Motor neuron (in vitro differentiated cells): ENCODE data around the gene MBNL2. TPM values are rescaled to one million over a fixed set of nuclear protein-coding genes. Genes with fewer than 3 reads are reported as not detected.

ENCODE experiments used
- ATAC-seq, 8 experiments: fragments of 200-7000 bp; cut with Tn5 transposase; replicated peaks in 6 of 8; 2 replicates each; pipeline ENCODE4 v1.8.0; 2021; ENCODE audit warnings: mild to moderate bottlenecking in 8 of 8, moderate library complexity in 8 of 8
- H3K27ac ChIP-seq, 2 donors: fragments of 250-450 bp; sonication (Bioruptor Pico); 2 replicates each; pipeline ENCODE4 v1.9.0; 2021; ENCODE audit warnings: antibody characterized with exemption in 2 of 2, mild to moderate bottlenecking in 2 of 2, moderate library complexity in 1 of 2
- H3K4me1 ChIP-seq, 2 donors: fragments of 250-450 bp; sonication (Bioruptor Pico); replicated peaks in 1 of 2; 2 replicates each; pipeline ENCODE4 v1.6.1; 2021; ENCODE audit warnings: antibody characterized with exemption in 2 of 2, mild to moderate bottlenecking in 2 of 2, moderate library complexity in 1 of 2
- H3K4me3 ChIP-seq, 5 donors: fragments of 250-450 bp; sonication (Bioruptor Pico); 2 replicates each; pipeline ENCODE4 v1.9.0; 2021; ENCODE audit warnings: antibody characterized with exemption in 5 of 5, mild to moderate bottlenecking in 5 of 5, moderate library complexity in 4 of 5
- WGBS, 10 experiments: fragments of 450-650 bp; shearing (Covaris generic); methylation state at CpG; one replicate each; pipeline ENCODE4 v1.0.0; 2022; 5-methylcytosine and 5-hydroxymethylcytosine counted together
- in situ Hi-C, 9 experiments: fragments of 400-800 bp; cut with MboI; loops; one replicate each; pipeline ENCODE4 v1.15.0; 2021; ENCODE audit warnings: low sequenced_read_pairs in 9 of 9, low pct_unique_long_range_greater_than_20kb in 2 of 9; ENCODE audit not compliant: unreplicated experiment in 9 of 9
- total RNA-seq, 8 experiments: library from RNA; unstranded; fragments of 300-600 nt; gene quantifications; 2 replicates each; pipeline versions ENCODE4 v1.2.3 to v1.2.4, GENCODE V29; 2022

Gene MBNL2
- total RNA-seq, 8 experiments from 2014 or later = 6.9 to 317 (median 54.7) TPM

GRCh38 chr13:97325738-97326137 lies 103.6 kb downstream of the MBNL2 start:
- Histone ChIP-seq H3K4me3 (no peak overlapping the region), H3K27ac (no peak overlapping the region), H3K4me1 (peaks cover 0 to 4% of the 10 kb centered on the region in 2 donors)
- no peak for ATAC-seq
- in situ Hi-C loops = loop anchor here in 2 of 9 experiments (25.0 kb wide), 1 partner anchor 213 kb away; no protein-coding TSS in a partner anchor

- ATAC-seq = no peak
- in situ Hi-C loops = loop anchor here in 2 of 9 experiments (25.0 kb wide), 1 partner anchor 215 kb away; no protein-coding TSS in a partner anchor
- H3K27ac ChIP-seq = no peak overlapping the region
These were observed 105.0 kb downstream of the MBNL2 start for GRCh38 chr13:97327086-97327485.

GRCh38 chr13:97327506-97328221 lies 105.5 kb downstream of the MBNL2 start:
- Histone ChIP-seq H3K27ac (no peak overlapping the region), H3K4me3 (no peak overlapping the region), H3K4me1 (peaks cover 0 to 4% of the 10 kb centered on the region in 2 donors)
- in situ Hi-C loops = loop anchor here in 2 of 9 experiments (25.0 kb wide), 1 partner anchor 215 kb away; no protein-coding TSS in a partner anchor
- WGBS, 10 experiments = 50 to 100% (median 84%) methylated on average over 1 to 4 of the region's 4 CpGs
- ATAC-seq = no peak

More at GRCh38 chr13:97327086-97327485, 105.0 kb downstream of the MBNL2 start:
- WGBS, 10 experiments = 80 to 96% (median 90%) methylated on average over 1 to 6 of the region's 6 CpGs; no CpG with 5 or more reads in 1 of the 10 experiments
- Histone ChIP-seq H3K4me1 (peaks cover 0 to 4% of the 10 kb centered on the region in 2 donors), H3K4me3 (no peak overlapping the region)

GRCh38 chr13:97328222-97328790 lies 106.2 kb downstream of the MBNL2 start:
- in situ Hi-C loops = loop anchor here in 2 of 9 experiments (25.0 kb wide), 1 partner anchor 216 kb away; no protein-coding TSS in a partner anchor
- peak in 4 of 8 experiments; percentile 32 to 46 (median 38) for ATAC-seq
- H3K27ac ChIP-seq = peak overlapping the region in 1 of 2 donors; percentile 32
- WGBS, 10 experiments = 51 to 97% (median 66%) methylated on average over 2 to 10 of the region's 12 CpGs
- no peak overlapping the region for H3K4me3 ChIP-seq
- H3K4me1 ChIP-seq = peaks cover 0 to 4% of the 10 kb centered on the region in 2 donors

GRCh38 chr13:97329331-97329730 lies 107.2 kb downstream of the MBNL2 start:
- Histone ChIP-seq H3K4me3 (no peak overlapping the region), H3K4me1 (peaks cover 3 to 4% of the 10 kb centered on the region in 2 donors), H3K27ac (no peak overlapping the region)
- WGBS, 10 experiments = 20 to 100% (median 85%) methylated on average over 1 to 4 of the region's 4 CpGs; no CpG with 5 or more reads in 1 of the 10 experiments
- in situ Hi-C loops = loop anchor here in 2 of 9 experiments (25.0 kb wide), 1 partner anchor 217 kb away; no protein-coding TSS in a partner anchor
- ATAC-seq = no peak

GRCh38 chr13:97330448-97330847 lies 108.3 kb downstream of the MBNL2 start:
- ATAC-seq = no peak
- H3K4me1 ChIP-seq = peaks cover 8 to 12% of the 10 kb centered on the region in 2 donors
- in situ Hi-C loops = loop anchor here in 2 of 9 experiments (25.0 kb wide), 1 partner anchor 218 kb away; no protein-coding TSS in a partner anchor
- H3K4me3 ChIP-seq = no peak overlapping the region
- no peak overlapping the region for H3K27ac ChIP-seq
- WGBS, 10 experiments = 93 to 100% (median 100%) methylated on average over 2 of the region's 2 CpGs; no CpG with 5 or more reads in 2 of the 10 experiments

- Histone ChIP-seq H3K4me3 (no peak overlapping the region), H3K27ac (no peak overlapping the region), H3K4me1 (peaks cover 8 to 16% of the 10 kb centered on the region in 2 donors)
- 8 to 100% (median 98%) methylated on average over 1 to 4 of the region's 4 CpGs; no CpG with 5 or more reads in 2 of the 10 experiments for WGBS, 10 experiments
- no peak for ATAC-seq
- in situ Hi-C loops = loop anchor here in 2 of 9 experiments (25.0 kb wide), 1 partner anchor 220 kb away; no protein-coding TSS in a partner anchor
These were observed 110.6 kb downstream of the MBNL2 start for GRCh38 chr13:97332742-97333141.

GRCh38 chr13:97333983-97334382 lies 111.8 kb downstream of the MBNL2 start:
- no peak overlapping the region for H3K4me3 ChIP-seq
- 72 to 100% (median 80%) methylated on average over 1 to 6 of the region's 6 CpGs; no CpG with 5 or more reads in 2 of the 10 experiments for WGBS, 10 experiments
- H3K4me1 ChIP-seq = peaks cover 12 to 23% of the 10 kb centered on the region in 2 donors
- in situ Hi-C loops = loop anchor here in 2 of 9 experiments (25.0 kb wide), 1 partner anchor 222 kb away; no protein-coding TSS in a partner anchor
- H3K27ac ChIP-seq = no peak overlapping the region
- no peak for ATAC-seq

- in situ Hi-C loops = loop anchor here in 2 of 9 experiments (25.0 kb wide), 1 partner anchor 222 kb away; no protein-coding TSS in a partner anchor
- H3K4me3 ChIP-seq = no peak overlapping the region
- peak in 2 of 8 experiments; percentile 23 to 28 for ATAC-seq
- H3K27ac ChIP-seq = no peak overlapping the region
- peaks cover 12 to 23% of the 10 kb centered on the region in 2 donors for H3K4me1 ChIP-seq
- 83 to 100% (median 98%) methylated on average over 1 to 3 of the region's 3 CpGs; no CpG with 5 or more reads in 2 of the 10 experiments for WGBS, 10 experiments
These were observed 112.6 kb downstream of the MBNL2 start for GRCh38 chr13:97334690-97335089.

- ATAC-seq = no peak
These were observed 113.5 kb downstream of the MBNL2 start for GRCh38 chr13:97335488-97336134.

GRCh38 chr13:97337985-97338499 lies 115.9 kb downstream of the MBNL2 start:
- ATAC-seq = peak in 2 of 8 experiments; percentile 55 to 66
- in situ Hi-C loops = loop anchor here in 2 of 9 experiments (25.0 kb wide), 1 partner anchor 226 kb away; no protein-coding TSS in a partner anchor
- no peak overlapping the region for H3K27ac ChIP-seq
- 50 to 100% (median 82%) methylated on average over 1 to 4 of the region's 4 CpGs; no CpG with 5 or more reads in 3 of the 10 experiments for WGBS, 10 experiments
- peaks cover 18 to 32% of the 10 kb centered on the region in 2 donors for H3K4me1 ChIP-seq
- H3K4me3 ChIP-seq = no peak overlapping the region

More at GRCh38 chr13:97335488-97336134, 113.5 kb downstream of the MBNL2 start:
- Histone ChIP-seq H3K4me3 (no peak overlapping the region), H3K27ac (no peak overlapping the region), H3K4me1 (peaks cover 13 to 26% of the 10 kb centered on the region in 2 donors)
- 60 to 94% (median 77%) methylated on average over 2 to 6 of the region's 6 CpGs for WGBS, 10 experiments
- in situ Hi-C loops = loop anchor here in 2 of 9 experiments (25.0 kb wide), 1 partner anchor 223 kb away; no protein-coding TSS in a partner anchor

- in situ Hi-C loops = loop anchor here in 2 of 9 experiments (25.0 kb wide), 1 partner anchor 226 kb away; no protein-coding TSS in a partner anchor
- Histone ChIP-seq H3K4me1 (peaks cover 19 to 32% of the 10 kb centered on the region in 2 donors), H3K27ac (no peak overlapping the region), H3K4me3 (no peak overlapping the region)
- 64 to 96% (median 82%) methylated on average over 2 to 12 of the region's 16 CpGs; no CpG with 5 or more reads in 2 of the 10 experiments for WGBS, 10 experiments
- ATAC-seq = peak in 1 of 8 experiments; percentile 19
These were observed 116.4 kb downstream of the MBNL2 start for GRCh38 chr13:97338571-97338970.
